Measurements from ENCODE around the gene SUB1. TPM values are rescaled to one million over a fixed set of nuclear protein-coding genes. Genes with fewer than 3 reads are reported as not detected.

SUB1 gene
- polyA plus RNA-seq, 1 experiment: 367 TPM

DNA sequence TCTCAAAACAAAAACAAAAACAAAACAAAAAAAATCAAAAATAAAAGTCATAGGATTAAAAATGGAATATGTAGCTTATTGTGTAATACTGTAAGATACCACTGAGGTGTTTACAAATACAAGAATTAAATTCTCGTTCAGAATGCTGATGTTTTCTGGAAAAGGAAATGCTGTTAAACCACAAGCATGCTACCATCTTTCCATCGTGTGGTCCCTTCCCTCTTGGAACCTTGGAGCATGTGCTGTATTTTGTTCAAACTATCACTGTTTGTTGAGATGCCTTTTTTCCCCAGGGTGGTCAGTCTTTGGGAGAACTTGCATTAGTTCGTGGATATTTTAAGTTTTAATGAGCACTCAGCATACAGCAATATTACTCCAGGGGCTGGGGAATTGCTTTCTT is 39.7 kb downstream of the SUB1 start:
- H3K4me3 ChIP-seq (ENCODE audit: low read depth, low read length): no peak overlapping the region
- POLR2A ChIA-PET: no interaction called here
- H3K9me3 ChIP-seq (ENCODE audit: control insufficient read depth, insufficient read depth, low read length): no peaks in the 10 kb centered on the region
- TF ChIP-seq, protein P1, sequence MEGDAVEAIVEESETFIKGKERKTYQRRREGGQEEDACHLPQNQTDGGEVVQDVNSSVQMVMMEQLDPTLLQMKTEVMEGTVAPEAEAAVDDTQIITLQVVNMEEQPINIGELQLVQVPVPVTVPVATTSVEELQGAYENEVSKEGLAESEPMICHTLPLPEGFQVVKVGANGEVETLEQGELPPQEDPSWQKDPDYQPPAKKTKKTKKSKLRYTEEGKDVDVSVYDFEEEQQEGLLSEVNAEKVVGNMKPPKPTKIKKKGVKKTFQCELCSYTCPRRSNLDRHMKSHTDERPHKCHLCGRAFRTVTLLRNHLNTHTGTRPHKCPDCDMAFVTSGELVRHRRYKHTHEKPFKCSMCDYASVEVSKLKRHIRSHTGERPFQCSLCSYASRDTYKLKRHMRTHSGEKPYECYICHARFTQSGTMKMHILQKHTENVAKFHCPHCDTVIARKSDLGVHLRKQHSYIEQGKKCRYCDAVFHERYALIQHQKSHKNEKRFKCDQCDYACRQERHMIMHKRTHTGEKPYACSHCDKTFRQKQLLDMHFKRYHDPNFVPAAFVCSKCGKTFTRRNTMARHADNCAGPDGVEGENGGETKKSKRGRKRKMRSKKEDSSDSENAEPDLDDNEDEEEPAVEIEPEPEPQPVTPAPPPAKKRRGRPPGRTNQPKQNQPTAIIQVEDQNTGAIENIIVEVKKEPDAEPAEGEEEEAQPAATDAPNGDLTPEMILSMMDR (IDR thresholded peaks at IDR 0.05; ENCODE audit: low read depth, low read length): no peak
- H3K27ac ChIP-seq (ENCODE audit: low read depth, low read length): no peak overlapping the region
- CTCF ChIA-PET: interaction anchor here (0.7 kb wide), 1 partner anchor 798 kb away, joined by 4 read pairs; no protein-coding TSS in a partner anchor
- DNase-seq (ENCODE audit: low read depth, low spot score): no peak
- H3K27me3 ChIP-seq (ENCODE audit: control insufficient read depth, insufficient read depth, low read length): no peaks in the 10 kb centered on the region

DNA sequence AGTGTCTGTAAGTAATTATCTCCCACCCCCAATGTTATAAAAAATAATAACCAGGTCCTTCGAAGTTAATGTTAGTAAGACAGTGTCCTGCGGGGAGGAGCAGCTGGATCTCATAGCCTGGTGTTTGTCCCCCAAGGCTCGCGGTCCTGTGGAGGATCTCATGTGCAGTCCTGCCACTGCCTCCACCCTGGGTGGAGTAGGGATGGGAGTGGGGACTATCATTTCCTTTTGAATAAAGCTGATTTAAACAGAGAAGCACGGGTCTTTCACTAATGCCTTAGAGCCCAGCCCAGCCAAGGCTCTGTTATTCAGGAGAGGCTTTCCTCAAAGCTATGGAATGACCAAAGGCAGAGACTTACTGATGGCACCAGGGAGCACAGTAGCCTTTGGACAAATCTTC is 40.2 kb downstream of the SUB1 start:
- no peaks in the 10 kb centered on the region for H3K9me3 ChIP-seq (ENCODE audit: control insufficient read depth, insufficient read depth, low read length)
- POLR2A ChIA-PET: no interaction called here
- H3K4me3 ChIP-seq (ENCODE audit: low read depth, low read length): no peak overlapping the region
- no peak for DNase-seq (ENCODE audit: low read depth, low spot score)
- no peaks in the 10 kb centered on the region for H3K27me3 ChIP-seq (ENCODE audit: control insufficient read depth, insufficient read depth, low read length)
- TF ChIP-seq, protein P1 (IDR thresholded peaks at IDR 0.05; ENCODE audit: low read depth, low read length): no peak
- no peak overlapping the region for H3K27ac ChIP-seq (ENCODE audit: low read depth, low read length)
- CTCF ChIA-PET: interaction anchor here (0.7 kb wide), 1 partner anchor 797 kb away, joined by 4 read pairs; no protein-coding TSS in a partner anchor

DNA sequence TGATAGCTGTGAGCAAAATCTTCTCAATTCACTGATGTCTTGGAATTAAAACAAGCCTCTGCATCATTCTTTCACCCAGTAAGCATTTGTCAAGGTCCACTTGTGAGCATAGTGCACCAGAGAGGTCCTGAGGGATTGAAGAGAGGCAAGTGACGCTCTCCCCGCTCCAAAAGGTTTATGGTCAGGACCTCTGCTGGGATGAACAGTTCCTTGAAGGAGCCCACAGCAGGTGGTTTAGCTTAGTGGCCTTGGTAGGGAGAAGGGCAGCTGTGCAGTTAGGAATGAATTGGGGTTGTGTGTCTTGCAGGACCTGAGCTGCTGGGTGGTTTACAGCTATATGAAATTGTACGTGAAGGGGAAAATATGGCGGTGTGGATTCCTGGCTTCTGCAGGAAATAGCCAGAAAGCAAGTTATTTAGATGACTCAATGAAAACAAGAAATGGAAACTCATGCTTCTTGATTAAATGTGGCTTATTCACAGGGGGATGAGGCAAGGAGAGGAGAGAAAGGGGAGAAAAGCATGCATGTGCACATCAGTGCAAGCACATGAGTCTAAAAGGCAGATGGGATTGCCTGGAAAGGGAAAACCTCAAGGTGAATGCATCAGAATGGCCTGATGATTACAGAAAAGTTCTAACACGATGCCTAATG is 42.0 kb downstream of the SUB1 start:
- TF ChIP-seq, protein P1 (IDR thresholded peaks at IDR 0.05; ENCODE audit: low read depth, low read length): no peak
- no peak for DNase-seq (ENCODE audit: low read depth, low spot score)
- no peak overlapping the region for H3K4me3 ChIP-seq (ENCODE audit: low read depth, low read length)
- POLR2A ChIA-PET: interaction anchor here (0.9 kb wide), 1 partner anchor 122 kb away, joined by 3 read pairs; no protein-coding TSS in a partner anchor
- no peak overlapping the region for H3K27ac ChIP-seq (ENCODE audit: low read depth, low read length)
- no peaks in the 10 kb centered on the region for H3K27me3 ChIP-seq (ENCODE audit: control insufficient read depth, insufficient read depth, low read length)
- H3K9me3 ChIP-seq (ENCODE audit: control insufficient read depth, insufficient read depth, low read length): no peaks in the 10 kb centered on the region
- CTCF ChIA-PET: interaction anchor here (1.0 to 1.2 kb wide), 2 partner anchors 14 to 37 kb away, joined by 4 to 5 read pairs; no protein-coding TSS in a partner anchor

DNA sequence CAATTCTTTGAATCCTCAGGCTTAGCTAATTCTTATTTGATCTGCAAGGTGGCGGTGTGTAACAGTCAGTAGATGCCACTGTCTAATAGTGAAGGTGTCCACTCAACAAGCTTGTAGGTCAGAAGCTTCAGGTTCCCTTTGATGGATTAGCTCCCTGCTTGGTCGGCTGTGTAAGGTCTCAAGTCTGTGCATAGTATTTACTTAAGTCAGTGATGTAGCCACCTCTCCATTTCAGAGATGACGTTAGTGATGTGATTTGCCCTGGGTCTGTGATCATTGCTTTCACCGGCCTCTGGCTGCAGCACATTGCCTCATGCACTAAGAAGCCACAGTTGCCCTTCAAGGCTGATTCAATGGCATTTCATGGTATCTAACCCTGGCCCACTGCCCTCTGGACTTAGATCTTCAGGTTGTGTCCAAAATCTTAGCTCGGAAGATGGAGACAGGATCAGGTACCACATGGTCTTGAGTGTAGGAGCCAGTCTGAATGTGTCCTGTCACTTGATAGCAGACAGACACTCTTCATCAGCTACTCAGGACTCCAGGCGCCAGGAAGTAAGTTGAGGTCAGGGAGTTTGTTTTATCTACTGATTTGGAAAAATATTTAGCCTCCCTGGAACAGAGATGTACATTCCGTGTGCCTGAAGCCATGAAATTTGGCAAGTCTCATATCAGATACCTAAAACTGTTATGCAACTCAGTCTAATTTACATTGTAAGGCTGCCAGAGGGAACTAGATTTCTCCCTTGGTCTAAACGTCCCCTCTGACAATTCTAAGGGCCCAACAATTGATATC is 42.9 kb downstream of the SUB1 start:
- POLR2A ChIA-PET: interaction anchor here (0.9 kb wide), 1 partner anchor 123 kb away, joined by 3 read pairs; no protein-coding TSS in a partner anchor
- H3K27ac ChIP-seq (ENCODE audit: low read depth, low read length): no peak overlapping the region
- peak; percentile 30 for DNase-seq (ENCODE audit: low read depth, low spot score)
- H3K27me3 ChIP-seq (ENCODE audit: control insufficient read depth, insufficient read depth, low read length): no peaks in the 10 kb centered on the region
- CTCF ChIA-PET: interaction anchor here (0.9 to 1.2 kb wide), 3 partner anchors 14 to 79 kb away, joined by 3 to 5 read pairs (median 4); no protein-coding TSS in a partner anchor
- H3K4me3 ChIP-seq (ENCODE audit: low read depth, low read length): no peak overlapping the region
- H3K9me3 ChIP-seq (ENCODE audit: control insufficient read depth, insufficient read depth, low read length): no peaks in the 10 kb centered on the region
- TF ChIP-seq, protein P1 (IDR thresholded peaks at IDR 0.05; ENCODE audit: low read depth, low read length): no peak

Data from AG04450 (cell line).